Measurements from ENCODE around the gene MED13L.

GRCh38 chr12:115930336-115930735 lies 347.2 kb downstream of the MED13L start:
- TF ChIP-seq CTCF (optimal IDR thresholded peaks at IDR 0.05 in 1 of 3, IDR thresholded peaks at IDR 0.05 in 1 of 3, conservative IDR thresholded peaks at IDR 0.05 in 1 of 3; ENCODE audit: extremely low read depth in 1 of 3, insufficient read depth in 2 of 3, low read length in 3 of 3) = no peak
- TF ChIP-seq EZH2 (IDR thresholded peaks at IDR 0.05; ENCODE audit: low read length) = no peak

Measured in keratinocyte (primary cell).